DND-41 (cell line): ENCODE results near the gene EP400.

Experiments used
- CTCF ChIP-seq: IDR thresholded peaks from 2 replicates; pipeline ENCODE4 v1.5.1; 2012; ENCODE audit warnings: borderline replicate concordance, low read length, moderate library complexity, mild to moderate bottlenecking; ENCODE audit not compliant: poor library complexity, severe bottlenecking; ENCODE audit errors: extremely low read depth
- EZH2 ChIP-seq: IDR thresholded peaks from 3 replicates; pipeline ENCODE4 v1.6.1; 2012; ENCODE audit warnings: borderline replicate concordance, low read depth, mild to moderate bottlenecking, moderate library complexity, low read length, inconsistent platforms; ENCODE audit not compliant: severe bottlenecking

- TF ChIP-seq CTCF, result no peak
- TF ChIP-seq EZH2, result no peak
Observed at GRCh38 chr12:132036063-132036683, 86.4 kb downstream of the EP400 start.
